ENCODE results near the gene RNF32. TPM values are rescaled to one million over a fixed set of nuclear protein-coding genes. Genes with fewer than 3 reads are reported as not detected.
"Not testable (repeated sequence)": the region's sequence is repeated elsewhere in the genome, so short reads cannot be mapped to it uniquely, and the experiment has no call there.

RNF32 gene
- total RNA-seq, 1 experiment from 2014 or later = 0.55 TPM

- in situ Hi-C loops (cut with HindIII; ENCODE audit: low pct_unique_long_range_greater_than_20kb, low sequenced_read_pairs) = no loop called here
- no peak for DNase-seq (ENCODE audit: low read depth, low spot score)
These were observed 51.2 kb downstream of the RNF32 start for GRCh38 chr7:156691764-156692163.

- DNase-seq (ENCODE audit: low read depth, low spot score) = no peak
- in situ Hi-C loops (cut with HindIII; ENCODE audit: low pct_unique_long_range_greater_than_20kb, low sequenced_read_pairs) = no loop called here
These were observed 52.3 kb downstream of the RNF32 start for GRCh38 chr7:156692849-156693248.

GRCh38 chr7:156693627-156694026 lies 53.1 kb downstream of the RNF32 start:
- DNase-seq (ENCODE audit: low read depth, low spot score) = no peak
- in situ Hi-C loops (cut with HindIII; ENCODE audit: low pct_unique_long_range_greater_than_20kb, low sequenced_read_pairs) = no loop called here

GRCh38 chr7:156697283-156697682 lies 56.7 kb downstream of the RNF32 start:
- DNase-seq (ENCODE audit: low read depth, low spot score); in situ Hi-C loops (cut with HindIII; ENCODE audit: low pct_unique_long_range_greater_than_20kb, low sequenced_read_pairs): not testable (repeated sequence)

GRCh38 chr7:156698512-156698911 lies 57.9 kb downstream of the RNF32 start:
- in situ Hi-C loops (cut with HindIII; ENCODE audit: low pct_unique_long_range_greater_than_20kb, low sequenced_read_pairs); DNase-seq (ENCODE audit: low read depth, low spot score): not testable (repeated sequence)

- in situ Hi-C loops (cut with HindIII; ENCODE audit: low pct_unique_long_range_greater_than_20kb, low sequenced_read_pairs); DNase-seq (ENCODE audit: low read depth, low spot score): not testable (repeated sequence)
These were observed 61.2 kb downstream of the RNF32 start for GRCh38 chr7:156701787-156702186.

- in situ Hi-C loops (cut with HindIII; ENCODE audit: low pct_unique_long_range_greater_than_20kb, low sequenced_read_pairs) = no loop called here
- DNase-seq (ENCODE audit: low read depth, low spot score) = no peak
These were observed 61.8 kb downstream of the RNF32 start for GRCh38 chr7:156702399-156702798.

GRCh38 chr7:156703209-156703608 lies 62.6 kb downstream of the RNF32 start:
- in situ Hi-C loops (cut with HindIII; ENCODE audit: low pct_unique_long_range_greater_than_20kb, low sequenced_read_pairs) = no loop called here
- DNase-seq (ENCODE audit: low read depth, low spot score) = no peak

GRCh38 chr7:156703773-156704482 lies 63.4 kb downstream of the RNF32 start:
- in situ Hi-C loops (cut with HindIII; ENCODE audit: low pct_unique_long_range_greater_than_20kb, low sequenced_read_pairs) = no loop called here
- DNase-seq (ENCODE audit: low read depth, low spot score) = no peak

- in situ Hi-C loops (cut with HindIII; ENCODE audit: low pct_unique_long_range_greater_than_20kb, low sequenced_read_pairs) = no loop called here
- DNase-seq (ENCODE audit: low read depth, low spot score) = no peak
These were observed 81.7 kb downstream of the RNF32 start for GRCh38 chr7:156722043-156722826.

GRCh38 chr7:156725073-156725472 lies 84.5 kb downstream of the RNF32 start:
- no peak for DNase-seq (ENCODE audit: low read depth, low spot score)

GRCh38 chr7:156725936-156726335 lies 85.4 kb downstream of the RNF32 start:
- DNase-seq (ENCODE audit: low read depth, low spot score) = no peak
- in situ Hi-C loops (cut with HindIII; ENCODE audit: low pct_unique_long_range_greater_than_20kb, low sequenced_read_pairs) = no loop called here

More at GRCh38 chr7:156725073-156725472, 84.5 kb downstream of the RNF32 start:
- in situ Hi-C loops (cut with HindIII; ENCODE audit: low pct_unique_long_range_greater_than_20kb, low sequenced_read_pairs) = no loop called here
